SH-SY5Y (cell line): ENCODE measurements around the gene ARG1.

ENCODE experiments used
- GATA2 ChIP-seq: IDR thresholded peaks from 2 replicates; pipeline ENCODE4 v1.6.1; 2011; ENCODE audit warnings: mild to moderate bottlenecking, low read depth, low read length
- GATA3 ChIP-seq: IDR thresholded peaks from 2 replicates; pipeline ENCODE4 v1.6.1; 2011; ENCODE audit warnings: low read depth, mild to moderate bottlenecking, low read length, moderate library complexity

The ARG1 gene

DNA sequence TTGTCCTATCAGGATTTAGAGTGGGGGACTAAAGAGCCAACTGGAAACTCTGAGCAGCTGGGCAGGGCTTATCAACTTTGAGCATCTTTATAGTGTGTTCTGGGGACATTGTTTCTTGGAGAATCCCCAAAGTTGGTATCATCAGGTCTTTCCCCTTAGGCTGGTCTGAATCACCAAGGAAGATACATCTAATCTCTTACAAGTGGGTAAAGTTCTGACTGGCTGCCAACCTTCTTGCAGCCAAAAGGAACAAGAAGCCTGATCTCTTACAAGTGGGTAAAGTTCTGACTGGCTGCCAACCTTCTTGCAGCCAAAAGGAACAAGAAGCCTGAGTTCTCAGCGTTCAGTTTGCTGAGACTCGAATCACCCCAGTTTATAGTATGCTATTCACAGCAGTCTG is 56.6 kb downstream of the ARG1 start:
- no peak for TF ChIP-seq GATA3
- TF ChIP-seq GATA2, result no peak

DNA sequence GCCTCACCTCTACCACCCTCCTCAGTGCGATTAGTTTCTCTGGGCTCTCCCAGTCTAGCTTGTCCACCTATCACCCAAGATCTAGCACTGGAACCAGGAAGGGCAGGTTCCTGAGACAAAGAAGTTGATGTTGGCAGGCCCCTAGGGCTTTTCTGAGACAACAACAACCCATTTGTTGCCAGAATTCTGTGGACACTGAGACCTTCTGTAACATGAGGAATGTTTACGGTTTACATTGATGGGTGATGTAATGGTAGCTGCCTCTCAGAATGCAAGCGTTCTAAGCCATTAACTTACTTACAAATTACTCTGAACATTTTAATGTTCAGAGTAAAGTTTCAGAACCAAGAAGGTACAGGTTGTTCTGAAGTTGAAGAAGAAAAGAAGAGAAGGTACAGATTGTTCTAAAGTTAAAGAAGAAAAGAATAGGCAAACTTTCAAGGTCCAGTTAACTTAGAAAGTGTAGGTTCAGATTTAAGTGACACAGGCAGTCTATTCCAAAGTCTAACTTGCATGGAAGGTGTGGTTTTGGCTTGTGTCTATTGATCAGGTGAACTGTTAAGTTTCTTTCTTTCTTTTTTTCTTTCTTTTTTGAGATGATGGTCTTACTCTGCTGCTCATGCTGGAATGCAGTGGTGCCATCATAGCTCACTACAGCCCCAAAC is 58.7 kb downstream of the ARG1 start:
- no peak for TF ChIP-seq GATA2
- no peak for TF ChIP-seq GATA3
